HCT116 (cell line): ENCODE results near the gene NDUFA3. TPM values are rescaled to one million over a fixed set of nuclear protein-coding genes. Genes with fewer than 3 reads are reported as not detected.

Source experiments
- ATAC-seq: fragments of 200-7000 bp; cut with Tn5 transposase; 2 replicates; pipeline ENCODE4 v1.9.1; 2020; ENCODE audit warnings: mild to moderate bottlenecking, moderate library complexity
- BruUV-seq: library from RNA; stranded (reverse); fragments of 400-500 nt; replicated peaks from 2 replicates; lab custom pipeline; 2021; lab: Mats Ljungman, UMichigan
- CTCF ChIA-PET: fragments of 300-600 bp; sonication (Branson Sonifier 250); formaldehyde crosslinking; loops from one replicate; lab custom pipeline; 2021; ENCODE audit warnings: antibody characterized with exemption; lab: Charles Lee
- POLR2A ChIA-PET: fragments of 300-600, 350-600 bp; sonication (Branson Sonifier 250); formaldehyde crosslinking; loops from one replicate; lab custom pipeline; 2021; ENCODE audit warnings: antibody characterized with exemption; lab: Charles Lee
- RAD21 ChIA-PET, 2 experiments: fragments of 300-600 bp; sonication (Branson Sonifier 250); formaldehyde crosslinking; loops; one replicate each; lab custom pipeline; 2023; ENCODE audit warnings: low total read pairs in 2 of 2; ENCODE audit not compliant: uncharacterized antibody in 2 of 2, unreplicated experiment in 2 of 2, low non-redundant PET in 1 of 2; lab: Charles Lee
- DNase-seq: peaks from one replicate; pipeline ENCODE4 v3.0.0-alpha.2; 2010; ENCODE audit warnings: low read depth, low spot score
- H2AFZ ChIP-seq: fragments of 200-600 bp; shearing (Covaris generic), sonication (generic); 2 replicates; pipeline ENCODE4 v1.6.1; 2017; ENCODE audit warnings: low read depth, mixed run types, mixed read lengths, antibody characterized with exemption, low read length; ENCODE audit not compliant: poor library complexity, severe bottlenecking
- H3K27ac ChIP-seq: 2 replicates; pipeline ENCODE4 v1.5.1; 2012; ENCODE audit warnings: low read depth, low read length
- H3K27me3 ChIP-seq: fragments of 200-600 bp; sonication (generic); 2 replicates; pipeline ENCODE4 v1.6.1; 2016; ENCODE audit warnings: mixed run types, low read length, mixed read lengths; ENCODE audit not compliant: insufficient read depth
- H3K36me3 ChIP-seq, 2 experiments: fragments of 200-500 bp in 1 of 2; fragments of 200-600 bp in 1 of 2; sonication (Bioruptor generic) in 1 of 2; sonication (generic) in 1 of 2; 2 replicates each; pipeline versions ENCODE4 v1.5.1 to v1.6.1; 2014 to 2016; ENCODE audit warnings: low read length in 2 of 2, inconsistent platforms in 1 of 2, mixed read lengths in 1 of 2, mixed run types in 1 of 2; ENCODE audit not compliant: insufficient read depth in 2 of 2, control insufficient read depth in 1 of 2
- H3K4me1 ChIP-seq, 2 experiments: fragments of 200-600 bp in 1 of 2; sonication (generic) in 1 of 2; 2 replicates each; pipeline versions ENCODE4 v1.5.1 to v1.6.1; 2012 to 2017; ENCODE audit warnings: low read length in 2 of 2, inconsistent platforms in 1 of 2, mild to moderate bottlenecking in 1 of 2, mixed read lengths in 1 of 2, mixed run types in 1 of 2, moderate library complexity in 1 of 2; ENCODE audit not compliant: insufficient read depth in 2 of 2, control insufficient read depth in 1 of 2
- H3K4me2 ChIP-seq: fragments of 200-600 bp; sonication (generic); 2 replicates; pipeline ENCODE4 v1.6.1; 2017; ENCODE audit warnings: mixed run types, low read length, mixed read lengths
- H3K4me3 ChIP-seq, 2 experiments: fragments of 200-600 bp in 1 of 2; sonication (generic) in 1 of 2; replicated peaks in 1 of 2; 2 replicates each; pipeline ENCODE4 v1.5.1; 2011 to 2016; ENCODE audit warnings: low read length in 2 of 2, control low read depth in 1 of 2, low read depth in 1 of 2, mild to moderate bottlenecking in 1 of 2, mixed read lengths in 1 of 2, mixed run types in 1 of 2
- H3K79me2 ChIP-seq: fragments of 200-600 bp; sonication (generic); 2 replicates; pipeline ENCODE4 v1.6.1; 2017; ENCODE audit warnings: mild to moderate bottlenecking, mixed run types, low read length, moderate library complexity, mixed read lengths; ENCODE audit not compliant: insufficient read depth
- H3K9ac ChIP-seq: fragments of 200-600 bp; sonication (generic); 2 replicates; pipeline ENCODE4 v1.6.1; 2016; ENCODE audit warnings: low read length, mixed read lengths
- H3K9me2 ChIP-seq: fragments of 200-600 bp; sonication (generic), shearing (Covaris generic); 2 replicates; pipeline ENCODE4 v1.6.1; 2017; ENCODE audit warnings: mixed run types, mild to moderate bottlenecking, moderate library complexity; ENCODE audit not compliant: insufficient read depth
- H3K9me3 ChIP-seq, 2 experiments: fragments of 200-500 bp in 1 of 2; fragments of 200-600 bp in 1 of 2; sonication (Bioruptor generic) in 1 of 2; sonication (generic) in 1 of 2; 2 replicates each; pipeline ENCODE4 v1.6.1; 2014 to 2017; ENCODE audit warnings: low read length in 2 of 2, mixed read lengths in 2 of 2, inconsistent platforms in 1 of 2, low read depth in 1 of 2, mild to moderate bottlenecking in 1 of 2, mixed run types in 1 of 2, moderate library complexity in 1 of 2; ENCODE audit not compliant: control insufficient read depth in 1 of 2, insufficient read depth in 1 of 2
- H4K20me1 ChIP-seq: fragments of 200-600 bp; sonication (generic), shearing (Covaris generic); 2 replicates; pipeline ENCODE4 v1.6.1; 2017; ENCODE audit warnings: mixed run types, mild to moderate bottlenecking, moderate library complexity; ENCODE audit not compliant: insufficient read depth
- CBX3 ChIP-seq: IDR thresholded peaks from 2 replicates; pipeline ENCODE4 v1.6.1; 2012; ENCODE audit warnings: low read depth
- CEBPB ChIP-seq: IDR thresholded peaks from 2 replicates; pipeline ENCODE4 v1.6.1; 2012; ENCODE audit warnings: low read depth
- EGR1 ChIP-seq: IDR thresholded peaks from 2 replicates; pipeline ENCODE4 v1.6.1; 2012; ENCODE audit warnings: low read depth
- EZH2 ChIP-seq: fragments of 200-600 bp; sonication (generic); IDR thresholded peaks from 2 replicates; pipeline ENCODE4 v1.6.1; 2017; ENCODE audit warnings: antibody characterized with exemption, mixed run types
- FOSL1 ChIP-seq: IDR thresholded peaks from 2 replicates; pipeline ENCODE4 v1.6.1; 2012; ENCODE audit warnings: low read depth
- JUND ChIP-seq: IDR thresholded peaks from 2 replicates; pipeline ENCODE4 v1.6.1; 2012
- POLR2A ChIP-seq: IDR thresholded peaks from 2 replicates; pipeline ENCODE4 v1.7.0; 2011; ENCODE audit warnings: borderline replicate concordance; ENCODE audit not compliant: insufficient read depth, insufficient read length; ENCODE audit errors: extremely low read depth
- POLR2AphosphoS5 ChIP-seq: IDR thresholded peaks from 2 replicates; pipeline ENCODE4 v1.6.1; 2011; ENCODE audit warnings: mild to moderate bottlenecking, low read depth, low read length, moderate library complexity
- RAD21 ChIP-seq: IDR thresholded peaks from 2 replicates; pipeline ENCODE4 v1.6.1; 2012; ENCODE audit warnings: low read depth, mild to moderate bottlenecking
- SIN3A ChIP-seq: IDR thresholded peaks from 2 replicates; pipeline ENCODE4 v1.6.1; 2012; ENCODE audit warnings: low read depth
- SP1 ChIP-seq: IDR thresholded peaks from 2 replicates; pipeline ENCODE4 v1.6.1; 2012; ENCODE audit warnings: low read depth
- TCF7L2 ChIP-seq: IDR thresholded peaks from 2 replicates; pipeline ENCODE4 v1.7.0; 2011; ENCODE audit warnings: borderline replicate concordance, inconsistent platforms; ENCODE audit not compliant: insufficient read depth, insufficient read length; ENCODE audit errors: extremely low read depth
- ZFX ChIP-seq: fragments of 450-650 bp; IDR thresholded peaks from 2 replicates; pipeline ENCODE4 v1.6.1; 2017
- intact Hi-C: fragments of 100-400 bp; cut with micrococcal nuclease; formaldehyde crosslinking; loops from 2 replicates; pipeline ENCODE4 v1.10.0; 2022
- total RNA-seq: library from RNA; stranded (reverse); gene quantifications from one replicate; pipeline ENCODE4 v1.2.1, GENCODE V29; 2021; ENCODE audit not compliant: unreplicated experiment
- TF ChIP-seq, protein P1 (sequence below): IDR thresholded peaks from 2 replicates; pipeline ENCODE4 v1.6.1; 2012
- TF ChIP-seq, protein P2 (sequence below): IDR thresholded peaks from 2 replicates; pipeline ENCODE4 v1.6.1; 2011; ENCODE audit warnings: mild to moderate bottlenecking, low read length, moderate library complexity; ENCODE audit not compliant: insufficient replicate concordance; ENCODE audit errors: extremely low read depth
- TF ChIP-seq, protein P3 (sequence below): IDR thresholded peaks from 2 replicates; pipeline ENCODE4 v1.6.1; 2012

NDUFA3 gene
- total RNA-seq, 1 experiment from 2014 or later = 149 TPM

GRCh38 chr19:54136086-54136863 lies 33.6 kb downstream of the NDUFA3 start:
- Histone ChIP-seq H3K79me2 (peaks cover 36% of the 10 kb centered on the region), H3K27me3 (no peaks in the 10 kb centered on the region), H3K4me1 (peaks cover 15 to 31% of the 10 kb centered on the region in 2 experiments), H3K4me3 (peak overlapping the region; percentile 74 to 77), H3K9ac (peak overlapping the region; percentile 74), H3K4me2 (peak overlapping the region; percentile 98), H3K36me3 (peaks cover 5 to 9% of the 10 kb centered on the region in 2 experiments; a peak in 2 of 4 replicates), H3K27ac (peak overlapping the region; percentile 25), H3K9me2 (no peaks in the 10 kb centered on the region), H4K20me1 (no peaks in the 10 kb centered on the region), H2AFZ (peak overlapping the region; percentile 18), H3K9me3 (no peaks in the 10 kb centered on the region)
- ChIA-PET POLR2A (interaction anchor here (1.0 to 2.0 kb wide), 10 partner anchors 12 to 326 kb away, joined by 3 to 26 read pairs (median 7); partner anchors contain the start of genes LENG1, MBOAT7, PRPF31 and RPS9), CTCF (interaction anchor here (0.9 to 1.4 kb wide), 9 partner anchors 32 to 343 kb away, joined by 3 to 11 read pairs (median 5); no protein-coding TSS in a partner anchor), RAD21 (no interaction called here)
- no peak for TF ChIP-seq RAD21
- TF ChIP-seq CEBPB = no peak
- TF ChIP-seq ZFX = no peak
- no peak for TF ChIP-seq JUND
- TSS peak; percentile 93 for BruUV-seq
- ATAC-seq (no peak), DNase-seq (no peak)
- intact Hi-C loops = no loop called here

- ATAC-seq = peak; percentile 84
- intact Hi-C loops = loop anchor here (1.0 kb wide), 1 partner anchor 22 kb away; the partner anchor contains the start of gene LENG1
These were observed 34.4 kb downstream of the NDUFA3 start for GRCh38 chr19:54136864-54137698.

More at GRCh38 chr19:54136864-54137698, 34.4 kb downstream of the NDUFA3 start:
- no peaks in the 10 kb centered on the region for H3K9me2 ChIP-seq
- H3K27me3 ChIP-seq = no peaks in the 10 kb centered on the region
- H3K9ac ChIP-seq = peak overlapping the region; percentile 96
- DNase-seq = peak; percentile 100
- BruUV-seq = no TSS peak
- POLR2A ChIA-PET = interaction anchor here (0.9 to 2.0 kb wide), 18 partner anchors 11 to 327 kb away, joined by 3 to 26 read pairs (median 4); partner anchors contain the start of genes LENG1, MBOAT7, MYADM and PRPF31
- H3K79me2 ChIP-seq = peaks cover 44% of the 10 kb centered on the region
- RAD21 ChIA-PET = interaction anchor here in 1 of 2 experiments (0.6 kb wide), 2 partner anchors 95 to 328 kb away, joined by 3 read pairs; no protein-coding TSS in a partner anchor
- H3K27ac ChIP-seq = peak overlapping the region; percentile 25
- H3K4me3 ChIP-seq = peak overlapping the region; percentile 76 to 82
- CTCF ChIA-PET = interaction anchor here (0.6 to 1.4 kb wide), 14 partner anchors 32 to 344 kb away, joined by 3 to 11 read pairs (median 4); partner anchors contain the start of gene MBOAT7
- peak overlapping the region; percentile 18 for H2AFZ ChIP-seq
- TF ChIP-seq, protein P1, sequence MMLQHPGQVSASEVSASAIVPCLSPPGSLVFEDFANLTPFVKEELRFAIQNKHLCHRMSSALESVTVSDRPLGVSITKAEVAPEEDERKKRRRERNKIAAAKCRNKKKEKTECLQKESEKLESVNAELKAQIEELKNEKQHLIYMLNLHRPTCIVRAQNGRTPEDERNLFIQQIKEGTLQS = no peak
- peak; percentile 65 for TF ChIP-seq SIN3A
- TF ChIP-seq, protein P2, sequence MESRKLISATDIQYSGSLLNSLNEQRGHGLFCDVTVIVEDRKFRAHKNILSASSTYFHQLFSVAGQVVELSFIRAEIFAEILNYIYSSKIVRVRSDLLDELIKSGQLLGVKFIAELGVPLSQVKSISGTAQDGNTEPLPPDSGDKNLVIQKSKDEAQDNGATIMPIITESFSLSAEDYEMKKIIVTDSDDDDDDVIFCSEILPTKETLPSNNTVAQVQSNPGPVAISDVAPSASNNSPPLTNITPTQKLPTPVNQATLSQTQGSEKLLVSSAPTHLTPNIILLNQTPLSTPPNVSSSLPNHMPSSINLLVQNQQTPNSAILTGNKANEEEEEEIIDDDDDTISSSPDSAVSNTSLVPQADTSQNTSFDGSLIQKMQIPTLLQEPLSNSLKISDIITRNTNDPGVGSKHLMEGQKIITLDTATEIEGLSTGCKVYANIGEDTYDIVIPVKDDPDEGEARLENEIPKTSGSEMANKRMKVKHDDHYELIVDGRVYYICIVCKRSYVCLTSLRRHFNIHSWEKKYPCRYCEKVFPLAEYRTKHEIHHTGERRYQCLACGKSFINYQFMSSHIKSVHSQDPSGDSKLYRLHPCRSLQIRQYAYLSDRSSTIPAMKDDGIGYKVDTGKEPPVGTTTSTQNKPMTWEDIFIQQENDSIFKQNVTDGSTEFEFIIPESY = no peak
- TF ChIP-seq, protein P3, sequence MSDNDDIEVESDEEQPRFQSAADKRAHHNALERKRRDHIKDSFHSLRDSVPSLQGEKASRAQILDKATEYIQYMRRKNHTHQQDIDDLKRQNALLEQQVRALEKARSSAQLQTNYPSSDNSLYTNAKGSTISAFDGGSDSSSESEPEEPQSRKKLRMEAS = no peak; the same call in 1 of the 2 replicates
- TF ChIP-seq TCF7L2 = no peak
- no peak for TF ChIP-seq ZFX
- no peak for TF ChIP-seq CBX3
- no peak for TF ChIP-seq FOSL1
- TF ChIP-seq EGR1 = peak; percentile 98
- no peak for TF ChIP-seq EZH2
- TF ChIP-seq POLR2A = peak; percentile 87
- peak; percentile 97 for TF ChIP-seq SP1
- TF ChIP-seq POLR2AphosphoS5 = peak; percentile 90
- TF ChIP-seq, all 23 proteins: peak for 5
- Histone ChIP-seq H3K9me3 (no peaks in the 10 kb centered on the region), H4K20me1 (no peaks in the 10 kb centered on the region), H3K4me1 (peaks cover 15 to 31% of the 10 kb centered on the region in 2 experiments), H3K4me2 (peak overlapping the region; percentile 98), H3K36me3 (peaks cover 11 to 14% of the 10 kb centered on the region in 2 experiments; a peak in 3 of 4 replicates)
